Right lobe of liver (tissue), 4 donors: ENCODE results near the gene DST.
A peak's percentile ranks its signal among the peaks of the same experiment; 100 is the strongest.

Source experiments
- CTCF ChIP-seq, 4 donors: fragments of 200-600 bp in 3 of 4; fragments of 450-650 bp in 1 of 4; IDR thresholded peaks; one replicate each; pipeline versions ENCODE4 v1.5.1 to v1.8.0; 2016 to 2022; ENCODE audit warnings: antibody characterized with exemption in 4 of 4, mild to moderate bottlenecking in 2 of 4
- POLR2A ChIP-seq: fragments of 450-650 bp; IDR thresholded peaks from one replicate; pipeline ENCODE4 v1.6.1; 2017; ENCODE audit warnings: antibody characterized with exemption, mild to moderate bottlenecking
- donor health status: DM: no; HTN: no; CAD: no.
- donor health status: DM: no; HTN: no; CAD: no.
- donor health status: DM: no; HTN: yes; CAD: no.

DNA sequence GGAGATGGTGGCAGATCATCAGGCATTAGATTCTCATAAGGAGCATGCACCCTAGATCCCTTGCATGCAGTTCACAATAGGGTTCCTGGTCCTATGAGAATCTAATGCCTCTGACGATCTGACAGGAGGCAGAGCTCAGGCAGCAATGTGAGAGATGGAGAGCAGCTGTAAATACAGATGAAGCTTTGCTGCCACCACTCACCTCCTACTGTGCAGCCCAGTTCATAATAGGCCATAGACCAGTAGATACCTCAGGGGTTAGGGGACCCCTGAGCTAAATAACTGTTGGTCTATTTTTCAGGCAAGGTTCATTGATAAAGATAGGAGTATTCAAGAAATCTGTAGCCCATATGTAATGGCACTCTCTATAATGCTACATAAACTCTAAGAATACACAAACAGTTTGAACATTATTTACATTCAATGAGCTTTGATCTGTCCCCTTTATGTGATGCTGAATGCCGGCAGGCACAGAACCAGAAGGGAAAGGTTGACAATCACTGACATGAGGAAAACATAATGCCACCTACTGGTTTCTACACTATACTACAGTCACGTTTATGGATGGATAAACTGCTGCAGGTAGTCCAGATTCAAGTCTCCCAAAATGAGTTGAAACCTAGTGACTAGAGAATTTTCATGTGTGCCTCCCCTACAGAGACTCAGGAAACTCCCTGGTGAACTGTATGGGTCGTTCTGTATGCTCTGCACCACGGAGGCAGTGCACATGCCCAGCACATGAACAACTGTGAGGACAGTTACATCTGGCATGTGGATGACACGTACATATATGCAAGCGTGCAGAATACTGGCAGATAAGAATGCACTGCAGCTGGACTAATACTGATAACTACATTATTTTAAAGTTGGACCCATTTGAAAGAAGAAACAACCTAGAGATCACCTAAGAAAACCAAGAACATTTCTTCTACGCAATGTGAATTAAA is 72.0 kb downstream of the DST start:
- peak; percentile 55 to 65 (median 57) for TF ChIP-seq CTCF (IDR thresholded peaks at IDR 0.05)
- TF ChIP-seq POLR2A = no peak
